ENCODE measurements around the gene SH3RF2.
"Not testable (repeated sequence)": the region's sequence is repeated elsewhere in the genome, so short reads cannot be mapped to it uniquely, and the experiment has no call there.

- TF ChIP-seq CTCF (IDR thresholded peaks at IDR 0.05 in 2 of 3, conservative IDR thresholded peaks at IDR 0.05 in 1 of 3; ENCODE audit: control insufficient read depth in 2 of 3, extremely low read depth in 1 of 3, insufficient read depth in 1 of 3, low read depth in 3 of 3, low read length in 3 of 3); YY1 (IDR thresholded peaks at IDR 0.05; ENCODE audit: low read depth, low read length); ZNF24 (IDR thresholded peaks at IDR 0.05); SPI1 (IDR thresholded peaks at IDR 0.05; ENCODE audit: borderline replicate concordance, insufficient read depth, low read depth, low read length); EZH2 (IDR thresholded peaks at IDR 0.05; ENCODE audit: borderline replicate concordance, control insufficient read depth, low read depth, low read length); TCF12 (IDR thresholded peaks at IDR 0.05; ENCODE audit: low read depth, low read length); NRF1 (conservative IDR thresholded peaks at IDR 0.05; ENCODE audit: low read depth, low read length); ATF7 (IDR thresholded peaks at IDR 0.05; ENCODE audit: low read depth); POLR2A (IDR thresholded peaks at IDR 0.05; ENCODE audit: low read depth, low read length); JUNB (IDR thresholded peaks at IDR 0.05); POLR2AphosphoS5 (IDR thresholded peaks at IDR 0.05; ENCODE audit: low read length); MEF2B (IDR thresholded peaks at IDR 0.05; ENCODE audit: partially characterized antibody, poor library complexity, severe bottlenecking): not testable (repeated sequence)
These were observed 57.2 kb downstream of the SH3RF2 start for GRCh38 chr5:145993538-145993937.

Data from GM12878 (cell line).